ENCODE results near the gene AARSD1.
A peak's percentile ranks its signal among the peaks of the same experiment; 100 is the strongest.
"Not testable (repeated sequence)": the region's sequence is repeated elsewhere in the genome, so short reads cannot be mapped to it uniquely, and the experiment has no call there.

The AARSD1 gene

DNA sequence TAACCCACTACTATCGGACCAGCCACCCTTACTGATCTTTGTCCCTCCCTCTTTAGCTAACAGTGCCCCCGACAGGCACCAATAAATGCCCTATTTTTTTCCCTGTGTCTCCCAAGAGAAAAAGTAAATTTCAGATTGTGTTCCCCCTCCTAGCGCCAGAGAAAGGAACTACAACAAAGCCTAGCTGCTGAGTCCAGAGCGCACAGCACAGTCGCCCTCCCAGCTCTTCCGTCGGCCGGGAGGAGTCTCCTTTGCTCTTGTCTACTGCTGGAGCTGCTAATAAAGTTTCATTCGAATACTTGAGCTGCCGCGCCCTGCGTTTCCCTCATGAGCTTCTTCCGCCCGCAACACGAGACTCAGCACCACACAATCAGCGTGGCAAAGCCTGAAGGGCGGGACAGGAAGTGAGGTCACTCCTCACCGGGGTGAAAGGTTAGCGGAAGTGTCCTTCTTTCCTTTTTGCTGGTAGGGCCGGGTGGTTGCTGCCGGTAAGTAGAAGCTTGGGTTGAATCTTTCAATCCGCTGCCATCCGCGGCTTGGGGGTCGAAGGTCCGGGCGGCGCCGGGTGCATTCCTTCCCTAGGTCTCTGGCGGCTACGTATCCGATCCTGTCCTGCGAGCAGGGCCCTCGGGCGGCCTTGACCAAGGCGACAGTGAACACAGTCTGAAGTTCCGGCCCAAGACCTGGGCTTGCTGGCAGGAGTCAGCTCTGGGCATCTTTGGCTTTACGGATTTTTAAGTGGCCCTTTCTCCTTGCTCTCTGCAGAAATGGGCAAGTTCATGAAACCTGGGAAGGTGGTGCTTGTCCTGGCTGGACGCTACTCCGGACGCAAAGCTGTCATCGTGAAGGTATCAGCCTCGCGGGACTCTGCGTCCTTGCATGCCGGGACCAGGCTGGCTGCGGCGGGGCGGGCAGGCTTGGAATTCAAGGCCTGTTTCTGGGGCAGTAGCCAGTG, 34.0 kb upstream of the AARSD1 start, which contains the start of gene RPL27:
Gene RPL27 (plus strand): TSS at position 436 of the 955 bp plus-strand sequence. CDS start 332 bp downstream, at position 768.
- peaks cover 10% of the 10 kb centered on the region for H3K4me1 ChIP-seq (ENCODE audit: control insufficient read depth, insufficient read depth, low read length, poor library complexity, severe bottlenecking)
- no peaks in the 10 kb centered on the region for H3K27me3 ChIP-seq (replicated peaks; ENCODE audit: control insufficient read depth, insufficient read depth, low read length, poor library complexity, severe bottlenecking)
- H3K36me3 ChIP-seq (ENCODE audit: control insufficient read depth, insufficient read depth, low read length), result peaks cover 33% of the 10 kb centered on the region
- H3K4me3 ChIP-seq (ENCODE audit: insufficient read depth, low read depth, low read length, poor library complexity, severe bottlenecking), result peak within 1 kb of the TSS; percentile 69
- H3K9me3 ChIP-seq (ENCODE audit: control insufficient read depth, low read length), result no peaks in the 10 kb centered on the region
- H3K27ac ChIP-seq (ENCODE audit: insufficient read depth, low read length, poor library complexity, severe bottlenecking), result peak within 1 kb of the TSS; percentile 92
- DNase-seq, result peak; percentile 96 to 97 (median 97)

GRCh38 chr17:42997390-42997983, 33.2 kb upstream of the AARSD1 start:
- Histone ChIP-seq H3K9me3 (ENCODE audit: control insufficient read depth, low read length) (no peaks in the 10 kb centered on the region), H3K27me3 (replicated peaks; ENCODE audit: control insufficient read depth, insufficient read depth, low read length, poor library complexity, severe bottlenecking) (no peaks in the 10 kb centered on the region), H3K27ac (ENCODE audit: insufficient read depth, low read length, poor library complexity, severe bottlenecking) (no peak overlapping the region), H3K36me3 (ENCODE audit: control insufficient read depth, insufficient read depth, low read length) (peaks cover 32% of the 10 kb centered on the region), H3K4me1 (ENCODE audit: control insufficient read depth, insufficient read depth, low read length, poor library complexity, severe bottlenecking) (peaks cover 10% of the 10 kb centered on the region), H3K4me3 (ENCODE audit: insufficient read depth, low read depth, low read length, poor library complexity, severe bottlenecking) (no peak overlapping the region)
- DNase-seq, result no peak

- H3K9me3 ChIP-seq (ENCODE audit: control insufficient read depth, low read length); H3K4me1 ChIP-seq (ENCODE audit: control insufficient read depth, insufficient read depth, low read length, poor library complexity, severe bottlenecking); DNase-seq; H3K27ac ChIP-seq (ENCODE audit: insufficient read depth, low read length, poor library complexity, severe bottlenecking); H3K4me3 ChIP-seq (ENCODE audit: insufficient read depth, low read depth, low read length, poor library complexity, severe bottlenecking); H3K27me3 ChIP-seq (replicated peaks; ENCODE audit: control insufficient read depth, insufficient read depth, low read length, poor library complexity, severe bottlenecking): not testable (repeated sequence)
- peaks cover 40% of the 10 kb centered on the region for H3K36me3 ChIP-seq (ENCODE audit: control insufficient read depth, insufficient read depth, low read length)
These were observed 29.7 kb upstream of the AARSD1 start for GRCh38 chr17:42993913-42994312.

- peaks cover 49% of the 10 kb centered on the region for H3K36me3 ChIP-seq (ENCODE audit: control insufficient read depth, insufficient read depth, low read length)
These were observed 28.6 kb upstream of the AARSD1 start for GRCh38 chr17:42992872-42993271.

GRCh38 chr17:42991471-42991870, 27.2 kb upstream of the AARSD1 start:
- Histone ChIP-seq H3K27me3 (replicated peaks; ENCODE audit: control insufficient read depth, insufficient read depth, low read length, poor library complexity, severe bottlenecking) (no peaks in the 10 kb centered on the region), H3K4me1 (ENCODE audit: control insufficient read depth, insufficient read depth, low read length, poor library complexity, severe bottlenecking) (no peaks in the 10 kb centered on the region), H3K36me3 (ENCODE audit: control insufficient read depth, insufficient read depth, low read length) (peaks cover 61% of the 10 kb centered on the region), H3K4me3 (ENCODE audit: insufficient read depth, low read depth, low read length, poor library complexity, severe bottlenecking) (no peak overlapping the region), H3K27ac (ENCODE audit: insufficient read depth, low read length, poor library complexity, severe bottlenecking) (no peak overlapping the region), H3K9me3 (ENCODE audit: control insufficient read depth, low read length) (no peaks in the 10 kb centered on the region)
- no peak for DNase-seq

More at GRCh38 chr17:42992872-42993271, 28.6 kb upstream of the AARSD1 start:
- no peak for DNase-seq
- Histone ChIP-seq H3K4me3 (ENCODE audit: insufficient read depth, low read depth, low read length, poor library complexity, severe bottlenecking) (no peak overlapping the region), H3K4me1 (ENCODE audit: control insufficient read depth, insufficient read depth, low read length, poor library complexity, severe bottlenecking) (peaks cover 2% of the 10 kb centered on the region), H3K27ac (ENCODE audit: insufficient read depth, low read length, poor library complexity, severe bottlenecking) (no peak overlapping the region), H3K9me3 (ENCODE audit: control insufficient read depth, low read length) (no peaks in the 10 kb centered on the region), H3K27me3 (replicated peaks; ENCODE audit: control insufficient read depth, insufficient read depth, low read length, poor library complexity, severe bottlenecking) (no peaks in the 10 kb centered on the region)

GRCh38 chr17:42989726-42990652, 25.7 kb upstream of the AARSD1 start:
- H3K27me3 ChIP-seq (replicated peaks; ENCODE audit: control insufficient read depth, insufficient read depth, low read length, poor library complexity, severe bottlenecking), result no peaks in the 10 kb centered on the region
- DNase-seq, result no peak
- no peaks in the 10 kb centered on the region for H3K4me1 ChIP-seq (ENCODE audit: control insufficient read depth, insufficient read depth, low read length, poor library complexity, severe bottlenecking)
- no peak overlapping the region for H3K4me3 ChIP-seq (ENCODE audit: insufficient read depth, low read depth, low read length, poor library complexity, severe bottlenecking)
- no peak overlapping the region for H3K27ac ChIP-seq (ENCODE audit: insufficient read depth, low read length, poor library complexity, severe bottlenecking)
- H3K36me3 ChIP-seq (ENCODE audit: control insufficient read depth, insufficient read depth, low read length), result peaks cover 69% of the 10 kb centered on the region
- no peaks in the 10 kb centered on the region for H3K9me3 ChIP-seq (ENCODE audit: control insufficient read depth, low read length)

GRCh38 chr17:42989141-42989540, 24.9 kb upstream of the AARSD1 start:
- H3K36me3 ChIP-seq (ENCODE audit: control insufficient read depth, insufficient read depth, low read length), result peaks cover 70% of the 10 kb centered on the region
- H3K27ac ChIP-seq (ENCODE audit: insufficient read depth, low read length, poor library complexity, severe bottlenecking), result no peak overlapping the region
- no peaks in the 10 kb centered on the region for H3K4me1 ChIP-seq (ENCODE audit: control insufficient read depth, insufficient read depth, low read length, poor library complexity, severe bottlenecking)
- DNase-seq, result no peak
- H3K27me3 ChIP-seq (replicated peaks; ENCODE audit: control insufficient read depth, insufficient read depth, low read length, poor library complexity, severe bottlenecking), result no peaks in the 10 kb centered on the region
- H3K4me3 ChIP-seq (ENCODE audit: insufficient read depth, low read depth, low read length, poor library complexity, severe bottlenecking), result no peak overlapping the region
- no peaks in the 10 kb centered on the region for H3K9me3 ChIP-seq (ENCODE audit: control insufficient read depth, low read length)

GRCh38 chr17:42985225-42985624, 21.0 kb upstream of the AARSD1 start:
- Histone ChIP-seq H3K9me3 (ENCODE audit: control insufficient read depth, low read length) (no peaks in the 10 kb centered on the region), H3K27me3 (replicated peaks; ENCODE audit: control insufficient read depth, insufficient read depth, low read length, poor library complexity, severe bottlenecking) (no peaks in the 10 kb centered on the region), H3K27ac (ENCODE audit: insufficient read depth, low read length, poor library complexity, severe bottlenecking) (no peak overlapping the region), H3K4me3 (ENCODE audit: insufficient read depth, low read depth, low read length, poor library complexity, severe bottlenecking) (no peak overlapping the region), H3K36me3 (ENCODE audit: control insufficient read depth, insufficient read depth, low read length) (peaks cover 42% of the 10 kb centered on the region), H3K4me1 (ENCODE audit: control insufficient read depth, insufficient read depth, low read length, poor library complexity, severe bottlenecking) (peaks cover 9% of the 10 kb centered on the region)
- DNase-seq, result no peak

DNA sequence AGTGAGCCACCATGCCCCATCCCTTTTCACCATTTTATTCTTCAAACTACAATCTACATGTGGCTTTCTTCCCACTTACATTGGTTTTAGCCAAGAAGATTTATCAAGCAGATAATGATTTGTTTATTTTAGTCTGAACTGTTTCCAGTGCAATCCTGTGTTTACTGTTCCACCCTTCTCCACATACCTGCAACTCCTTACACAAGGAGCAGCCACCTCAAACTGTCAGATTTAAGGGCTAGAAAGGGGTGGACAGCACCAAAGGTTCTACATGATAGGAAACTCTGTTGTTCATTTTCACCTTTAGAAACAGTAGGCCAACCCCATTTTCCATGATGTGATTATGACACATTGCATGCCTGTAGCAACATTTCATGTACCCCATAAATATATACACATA, 18.0 kb upstream of the AARSD1 start:
- Histone ChIP-seq H3K27me3 (replicated peaks; ENCODE audit: control insufficient read depth, insufficient read depth, low read length, poor library complexity, severe bottlenecking) (no peaks in the 10 kb centered on the region), H3K27ac (ENCODE audit: insufficient read depth, low read length, poor library complexity, severe bottlenecking) (no peak overlapping the region), H3K36me3 (ENCODE audit: control insufficient read depth, insufficient read depth, low read length) (peaks cover 15% of the 10 kb centered on the region), H3K4me1 (ENCODE audit: control insufficient read depth, insufficient read depth, low read length, poor library complexity, severe bottlenecking) (peaks cover 13% of the 10 kb centered on the region), H3K9me3 (ENCODE audit: control insufficient read depth, low read length) (no peaks in the 10 kb centered on the region), H3K4me3 (ENCODE audit: insufficient read depth, low read depth, low read length, poor library complexity, severe bottlenecking) (no peak overlapping the region)
- no peak for DNase-seq

All from effector memory CD4-positive, alpha-beta T cell (primary cell).